Activated T-helper 2 cell treated with anti-CD3 and anti-CD28 coated beads, Interferon-gamma antibody, Interleukin-2, Interleukin-4, amounts not matched to agents 10 μg/mL and 5 μg/mL and 100 μg/mL, durations not matched to agents 14 hours and 24 hours and 36 hours (primary cell): Measurements from ENCODE around the gene RBPJ. TPM values are rescaled to one million over a fixed set of nuclear protein-coding genes. Genes with fewer than 3 reads are reported as not detected.

Experiments
- DNase-seq: peaks from one replicate; pipeline ENCODE4 v3.0.0; 2021; ENCODE audit warnings: low spot score
- H3K27ac Mint-ChIP-seq: one replicate; pipeline ENCODE4 v1.8.0; 2021; ENCODE audit warnings: mixed read lengths
- H3K27me3 Mint-ChIP-seq: one replicate; pipeline ENCODE4 v1.8.0; 2021; ENCODE audit warnings: low read depth, mixed read lengths
- H3K36me3 Mint-ChIP-seq: one replicate; pipeline ENCODE4 v1.8.0; 2021; ENCODE audit warnings: low read depth, mixed read lengths
- H3K4me1 Mint-ChIP-seq: one replicate; pipeline ENCODE4 v1.8.0; 2021; ENCODE audit warnings: low read depth, mixed read lengths
- H3K4me3 Mint-ChIP-seq: one replicate; pipeline ENCODE4 v1.8.0; 2021; ENCODE audit warnings: low read depth, mild to moderate bottlenecking, moderate library complexity, mixed read lengths
- H3K9me3 Mint-ChIP-seq: one replicate; pipeline ENCODE4 v1.8.0; 2021; ENCODE audit warnings: mixed read lengths
- intact Hi-C: fragments of 100-400 bp; cut with micrococcal nuclease; formaldehyde crosslinking; loops from one replicate; pipeline ENCODE4 v1.15.1; 2023
- total RNA-seq: library from RNA; stranded (reverse); gene quantifications from 2 replicates; pipeline ENCODE4 v1.2.3, GENCODE V29; 2022

Gene RBPJ
- total RNA-seq, 1 donor from 2014 or later: 527 TPM

- DNase-seq: no peak
- H3K27ac Mint-ChIP-seq: no peak overlapping the region
- peaks cover 18% of the 10 kb centered on the region for H3K27me3 Mint-ChIP-seq
- H3K36me3 Mint-ChIP-seq: no peaks in the 10 kb centered on the region
- intact Hi-C loops: no loop called here
- no peak overlapping the region for H3K4me3 Mint-ChIP-seq
- H3K9me3 Mint-ChIP-seq: no peaks in the 10 kb centered on the region
- no peaks in the 10 kb centered on the region for H3K4me1 Mint-ChIP-seq
Measured at GRCh38 chr4:26466578-26467270, 145.9 kb downstream of the RBPJ start.

DNA sequence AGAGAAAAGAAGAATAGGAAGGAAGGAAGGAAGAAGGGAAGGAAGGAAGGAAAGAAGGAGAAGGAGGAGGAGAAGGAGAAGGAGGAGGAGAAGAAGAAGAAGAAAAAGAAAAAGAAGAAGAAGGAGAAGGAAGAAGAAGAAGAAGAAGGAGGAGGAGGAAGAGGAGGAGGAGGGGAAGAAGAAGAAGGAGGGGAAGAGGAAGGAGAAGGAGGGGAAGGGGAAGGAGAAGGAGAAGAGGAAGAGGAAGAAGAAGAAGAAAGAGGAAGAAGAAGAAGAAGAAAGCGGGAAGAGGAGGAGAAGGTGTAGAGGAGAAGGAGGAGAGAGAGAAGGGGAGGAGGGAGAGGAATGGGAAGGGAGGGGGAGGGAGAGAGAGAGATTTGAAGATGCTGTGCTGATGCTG lies 146.9 kb downstream of the RBPJ start:
- Mint-ChIP-seq H3K4me1 (no peaks in the 10 kb centered on the region), H3K9me3 (no peaks in the 10 kb centered on the region), H3K27ac (no peak overlapping the region), H3K27me3 (peaks cover 14% of the 10 kb centered on the region), H3K4me3 (no peak overlapping the region), H3K36me3 (no peaks in the 10 kb centered on the region)
- intact Hi-C loops: no loop called here
- DNase-seq: no peak

DNA sequence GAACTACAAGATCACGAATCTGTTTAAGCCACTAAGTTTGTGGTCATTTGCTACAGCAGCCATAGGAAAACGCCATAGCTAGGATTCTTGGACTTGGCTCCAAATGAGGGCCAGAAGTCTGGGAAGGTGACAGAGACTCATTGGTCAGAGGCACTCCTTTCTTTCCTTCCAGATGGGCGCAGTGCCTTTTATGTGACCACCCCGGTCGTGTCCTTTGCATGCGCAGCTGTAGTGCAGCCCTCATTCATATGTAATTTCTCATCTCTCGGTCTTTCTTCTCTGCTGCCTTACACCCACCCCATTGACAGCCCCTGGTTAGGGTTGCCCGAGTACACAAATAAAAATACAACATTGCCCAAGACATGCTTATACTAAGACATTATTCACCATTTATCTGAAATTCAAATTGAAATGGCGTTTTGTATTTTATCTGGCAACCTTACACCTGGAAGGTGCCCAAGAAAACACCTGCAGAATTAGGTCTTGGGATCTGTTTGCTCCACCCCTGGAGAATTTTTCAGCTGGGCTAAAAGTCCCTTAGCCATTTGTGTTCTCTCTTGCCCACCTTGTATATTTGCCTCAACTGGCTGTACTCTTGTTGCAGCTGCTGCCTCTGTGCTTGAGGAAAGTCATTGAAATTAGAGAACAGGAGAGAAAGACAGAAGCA lies 147.6 kb downstream of the RBPJ start:
- intact Hi-C loops: no loop called here
- no peaks in the 10 kb centered on the region for H3K4me1 Mint-ChIP-seq
- H3K4me3 Mint-ChIP-seq: no peak overlapping the region
- H3K36me3 Mint-ChIP-seq: no peaks in the 10 kb centered on the region
- peaks cover 12% of the 10 kb centered on the region for H3K27me3 Mint-ChIP-seq
- H3K9me3 Mint-ChIP-seq: no peaks in the 10 kb centered on the region
- no peak overlapping the region for H3K27ac Mint-ChIP-seq
- no peak for DNase-seq

GRCh38 chr4:26468977-26469376 lies 148.2 kb downstream of the RBPJ start:
- Mint-ChIP-seq H3K27me3 (peaks cover 10% of the 10 kb centered on the region), H3K9me3 (no peaks in the 10 kb centered on the region), H3K4me1 (no peaks in the 10 kb centered on the region), H3K27ac (no peak overlapping the region), H3K4me3 (no peak overlapping the region), H3K36me3 (no peaks in the 10 kb centered on the region)
- intact Hi-C loops: no loop called here
- DNase-seq: no peak

GRCh38 chr4:26471890-26472289 lies 151.1 kb downstream of the RBPJ start:
- Mint-ChIP-seq H3K27ac (no peak overlapping the region), H3K9me3 (no peaks in the 10 kb centered on the region), H3K4me1 (no peaks in the 10 kb centered on the region), H3K27me3 (peaks cover 8% of the 10 kb centered on the region), H3K36me3 (no peaks in the 10 kb centered on the region), H3K4me3 (no peak overlapping the region)
- no peak for DNase-seq
- intact Hi-C loops: no loop called here

GRCh38 chr4:26473893-26474292 lies 153.1 kb downstream of the RBPJ start:
- Mint-ChIP-seq H3K4me3 (no peak overlapping the region), H3K4me1 (no peaks in the 10 kb centered on the region), H3K27ac (no peak overlapping the region), H3K9me3 (no peaks in the 10 kb centered on the region), H3K27me3 (peaks cover 7% of the 10 kb centered on the region), H3K36me3 (no peaks in the 10 kb centered on the region)
- intact Hi-C loops: no loop called here
- no peak for DNase-seq

GRCh38 chr4:26474551-26474950 lies 153.7 kb downstream of the RBPJ start:
- Mint-ChIP-seq H3K27ac (no peak overlapping the region), H3K4me3 (no peak overlapping the region), H3K36me3 (no peaks in the 10 kb centered on the region), H3K4me1 (no peaks in the 10 kb centered on the region), H3K27me3 (peaks cover 2% of the 10 kb centered on the region), H3K9me3 (no peaks in the 10 kb centered on the region)
- DNase-seq: no peak
- intact Hi-C loops: no loop called here

GRCh38 chr4:26475716-26476115 lies 154.9 kb downstream of the RBPJ start:
- intact Hi-C loops: no loop called here
- no peaks in the 10 kb centered on the region for H3K36me3 Mint-ChIP-seq

DNA sequence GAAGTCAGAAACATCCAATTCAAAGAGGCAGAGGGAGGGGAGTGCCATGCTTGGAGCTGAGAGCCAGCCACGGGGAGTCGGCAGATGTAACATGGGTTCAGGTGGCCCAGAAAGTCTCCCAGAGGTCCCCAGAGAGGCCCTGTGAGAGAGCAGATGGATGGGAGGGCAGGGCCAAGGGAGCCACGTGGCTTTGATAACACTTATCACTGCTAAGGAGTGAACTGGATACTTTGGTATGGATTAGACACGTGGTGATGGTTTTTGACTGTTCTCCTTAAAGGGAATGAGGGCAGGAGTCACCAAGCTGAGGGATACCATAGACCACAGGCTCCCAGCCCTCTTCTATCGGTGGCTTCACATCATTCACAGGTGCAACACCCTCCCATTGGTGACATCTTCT lies 155.7 kb downstream of the RBPJ start:
- Mint-ChIP-seq H3K27me3 (no peaks in the 10 kb centered on the region), H3K9me3 (no peaks in the 10 kb centered on the region), H3K4me1 (no peaks in the 10 kb centered on the region), H3K36me3 (no peaks in the 10 kb centered on the region), H3K4me3 (no peak overlapping the region), H3K27ac (no peak overlapping the region)
- intact Hi-C loops: no loop called here
- DNase-seq: no peak

More at GRCh38 chr4:26475716-26476115, 154.9 kb downstream of the RBPJ start:
- no peak for DNase-seq
- Mint-ChIP-seq H3K4me1 (no peaks in the 10 kb centered on the region), H3K9me3 (no peaks in the 10 kb centered on the region), H3K27me3 (no peaks in the 10 kb centered on the region), H3K4me3 (no peak overlapping the region), H3K27ac (no peak overlapping the region)

DNA sequence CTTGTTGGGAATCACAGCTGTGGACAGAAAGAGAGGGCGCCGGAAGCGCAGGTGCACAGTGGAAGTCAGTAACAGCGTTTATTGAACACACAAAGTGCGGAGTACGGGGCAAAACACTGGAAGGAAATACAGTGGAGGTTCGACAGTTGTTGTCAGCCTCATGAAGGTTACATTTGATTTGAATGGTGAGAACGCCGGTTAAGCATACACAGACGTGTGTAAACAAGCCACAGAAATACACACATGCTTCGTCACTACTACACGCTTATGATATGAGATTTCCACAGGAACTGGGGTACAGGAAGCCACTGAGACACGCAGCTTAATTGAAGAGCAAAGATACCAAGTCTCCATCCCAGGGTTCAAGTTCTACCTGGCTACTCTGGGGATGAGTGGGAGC lies 157.5 kb downstream of the RBPJ start:
- intact Hi-C loops: no loop called here
- no peak for DNase-seq
- no peaks in the 10 kb centered on the region for H3K9me3 Mint-ChIP-seq
- H3K27ac Mint-ChIP-seq: no peak overlapping the region
- H3K27me3 Mint-ChIP-seq: peaks cover 5% of the 10 kb centered on the region
- H3K36me3 Mint-ChIP-seq: no peaks in the 10 kb centered on the region
- H3K4me1 Mint-ChIP-seq: no peaks in the 10 kb centered on the region
- H3K4me3 Mint-ChIP-seq: no peak overlapping the region

GRCh38 chr4:26482508-26483462 lies 162.0 kb downstream of the RBPJ start:
- Mint-ChIP-seq H3K27me3 (peaks cover 7% of the 10 kb centered on the region), H3K36me3 (no peaks in the 10 kb centered on the region), H3K27ac (no peak overlapping the region), H3K4me1 (no peaks in the 10 kb centered on the region), H3K4me3 (no peak overlapping the region), H3K9me3 (no peaks in the 10 kb centered on the region)
- DNase-seq: no peak
- intact Hi-C loops: no loop called here

DNA sequence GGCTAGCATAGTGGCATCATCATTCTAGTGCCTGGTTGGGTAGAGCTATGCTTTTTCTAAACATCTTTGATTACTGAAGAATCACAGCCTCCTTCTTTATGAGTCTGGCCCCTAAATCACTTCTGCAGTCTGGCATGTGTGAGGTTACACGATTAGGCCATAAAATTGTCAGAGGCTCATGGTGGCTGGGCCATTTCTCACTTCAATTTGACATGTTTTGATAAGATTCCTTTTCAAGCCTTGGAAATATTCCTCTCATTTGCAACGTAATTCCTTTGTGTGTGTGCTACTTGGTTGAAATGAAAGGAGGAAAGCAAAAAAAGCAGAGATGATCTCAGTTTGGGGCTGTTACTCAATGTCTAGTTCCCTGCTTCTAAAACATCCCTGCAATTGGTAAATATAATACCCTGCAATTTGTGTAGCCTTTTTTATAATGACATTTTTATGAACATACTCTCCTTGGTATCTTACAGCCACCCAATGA lies 163.3 kb downstream of the RBPJ start:
- peaks cover 8% of the 10 kb centered on the region for H3K27me3 Mint-ChIP-seq
- no peak for DNase-seq
- no peaks in the 10 kb centered on the region for H3K4me1 Mint-ChIP-seq
- no peaks in the 10 kb centered on the region for H3K36me3 Mint-ChIP-seq
- no peaks in the 10 kb centered on the region for H3K9me3 Mint-ChIP-seq
- H3K27ac Mint-ChIP-seq: no peak overlapping the region
- H3K4me3 Mint-ChIP-seq: no peak overlapping the region
- intact Hi-C loops: no loop called here

- Mint-ChIP-seq H3K4me1 (no peaks in the 10 kb centered on the region), H3K4me3 (no peak overlapping the region), H3K27me3 (peaks cover 8% of the 10 kb centered on the region), H3K27ac (no peak overlapping the region), H3K36me3 (no peaks in the 10 kb centered on the region), H3K9me3 (no peaks in the 10 kb centered on the region)
- intact Hi-C loops: no loop called here
- DNase-seq: no peak
Measured at GRCh38 chr4:26484516-26484915, 163.7 kb downstream of the RBPJ start.
